Endothelial cell of hepatic sinusoid (primary cell): Measurements from ENCODE around the gene PTCD3.

ENCODE experiments used
- in situ Hi-C: cut with HindIII; loops from 2 replicates; pipeline ENCODE4 v1.10.0; 2017; ENCODE audit warnings: low sequenced_read_pairs

The PTCD3 gene

DNA sequence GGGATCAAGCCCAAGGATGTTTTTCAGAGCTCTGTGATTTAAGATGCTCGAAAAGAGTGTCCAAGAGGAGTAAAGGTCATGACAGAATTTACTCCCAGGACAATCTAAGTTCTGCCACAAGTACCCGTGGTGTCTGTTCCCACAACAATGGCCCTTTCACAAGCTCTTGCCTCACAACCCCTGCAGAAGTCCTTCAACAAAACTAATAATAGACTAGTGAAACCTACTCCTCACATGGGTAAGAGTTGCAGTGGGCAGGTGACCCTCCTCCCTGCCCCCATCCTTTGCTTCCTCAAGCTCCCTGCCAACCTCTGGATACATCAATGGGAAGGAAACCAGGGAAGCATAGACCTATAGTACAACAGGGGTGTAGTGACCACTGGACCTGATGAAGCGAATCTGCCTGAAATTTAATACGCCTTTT lies 34.9 kb downstream of the PTCD3 start:
- in situ Hi-C loops, result no loop called here

DNA sequence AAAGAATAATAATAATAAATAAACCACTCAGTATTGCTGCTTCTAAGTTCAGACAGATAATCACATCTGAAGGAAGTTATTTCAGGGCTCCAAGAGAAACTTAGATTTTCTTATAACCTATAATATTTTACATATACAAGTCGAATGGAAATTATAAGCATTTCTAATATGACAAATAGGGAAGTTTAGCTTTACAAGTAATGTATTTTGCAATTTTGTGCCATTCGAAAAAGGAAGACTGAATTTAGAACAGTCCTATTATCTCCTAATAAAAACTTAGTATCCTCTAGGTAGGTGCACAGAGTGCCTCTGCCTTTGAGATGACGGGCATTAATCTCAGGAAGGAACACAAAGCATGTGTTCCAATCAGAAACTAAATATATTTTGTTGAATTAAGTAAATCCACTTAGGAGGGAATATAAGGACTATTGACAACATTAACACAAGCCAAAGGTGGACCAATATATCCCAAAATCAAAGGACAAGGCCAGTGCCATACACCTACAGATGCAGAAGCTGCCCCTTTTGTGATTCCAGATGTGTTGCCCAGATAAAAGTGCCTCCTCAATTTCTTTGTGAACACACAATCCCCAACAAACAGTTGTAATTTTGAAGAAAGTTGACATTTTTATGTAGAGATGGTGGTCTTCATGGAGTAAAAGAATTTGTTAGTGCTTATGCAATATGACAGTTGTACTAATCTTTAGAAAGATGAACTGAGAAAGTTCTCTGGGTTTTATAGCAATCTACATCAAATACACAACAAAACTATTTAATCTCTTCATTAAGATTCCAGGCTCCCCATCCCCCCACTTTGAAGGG lies 36.6 kb downstream of the PTCD3 start:
- in situ Hi-C loops, result no loop called here

GRCh38 chr2:86143307-86143706 lies 37.3 kb downstream of the PTCD3 start:
- in situ Hi-C loops, result no loop called here

- in situ Hi-C loops, result no loop called here
These were observed 38.1 kb downstream of the PTCD3 start for GRCh38 chr2:86143926-86144685.

GRCh38 chr2:86147793-86148192 lies 41.8 kb downstream of the PTCD3 start:
- in situ Hi-C loops, result no loop called here

GRCh38 chr2:86150502-86150901 lies 44.5 kb downstream of the PTCD3 start:
- in situ Hi-C loops, result no loop called here

- in situ Hi-C loops, result no loop called here
These were observed 51.0 kb downstream of the PTCD3 start for GRCh38 chr2:86157009-86157556.

GRCh38 chr2:86158286-86158685 lies 52.3 kb downstream of the PTCD3 start:
- in situ Hi-C loops, result no loop called here

GRCh38 chr2:86160156-86160952 lies 54.3 kb downstream of the PTCD3 start:
- in situ Hi-C loops, result no loop called here

DNA sequence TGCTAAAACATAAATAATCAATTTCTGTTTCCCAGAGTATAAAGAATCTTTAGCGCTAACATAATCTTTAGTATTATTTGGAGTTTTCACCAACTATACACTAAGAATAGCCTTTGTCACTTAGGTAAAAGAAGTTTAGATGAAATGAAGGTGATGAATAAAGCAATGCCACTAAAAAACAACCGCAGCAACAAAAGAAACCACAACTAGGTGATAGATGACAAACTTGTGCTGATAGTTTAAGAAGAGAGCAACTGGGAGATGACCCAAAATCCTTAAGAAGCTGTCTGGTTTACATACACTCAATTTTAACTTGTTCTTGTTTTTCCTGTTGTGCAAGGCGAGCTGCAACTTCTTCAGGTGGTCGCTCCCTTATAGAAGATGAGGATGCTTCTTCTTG lies 64.4 kb downstream of the PTCD3 start:
- in situ Hi-C loops, result no loop called here

- in situ Hi-C loops, result no loop called here
These were observed 65.3 kb downstream of the PTCD3 start for GRCh38 chr2:86171295-86171694.

GRCh38 chr2:86172610-86173009 lies 66.6 kb downstream of the PTCD3 start:
- in situ Hi-C loops, result no loop called here

GRCh38 chr2:86174445-86174844 lies 68.4 kb downstream of the PTCD3 start:
- in situ Hi-C loops, result no loop called here

DNA sequence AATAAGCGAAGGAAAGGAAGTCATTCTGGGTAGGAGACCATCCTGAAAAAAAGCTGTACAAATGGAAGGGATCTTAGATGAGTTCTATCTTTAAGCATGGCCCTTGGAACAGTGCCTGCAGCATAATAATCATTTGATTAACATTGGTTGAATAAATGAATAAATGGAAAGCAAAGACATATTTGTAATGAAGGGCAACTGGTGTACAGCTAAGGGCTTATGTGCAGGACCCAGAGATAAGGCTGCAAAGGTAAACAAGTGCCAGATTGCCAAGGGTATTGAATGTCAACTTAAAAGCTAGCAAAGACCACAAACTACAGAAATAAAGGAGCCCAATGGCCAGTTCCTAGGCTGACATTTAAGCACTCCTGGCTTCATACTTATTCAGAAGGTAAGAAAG lies 69.8 kb downstream of the PTCD3 start:
- in situ Hi-C loops, result no loop called here

- in situ Hi-C loops, result no loop called here
These were observed 70.6 kb downstream of the PTCD3 start for GRCh38 chr2:86176597-86176996.

GRCh38 chr2:86185517-86186212 lies 79.6 kb downstream of the PTCD3 start:
- in situ Hi-C loops, result no loop called here

DNA sequence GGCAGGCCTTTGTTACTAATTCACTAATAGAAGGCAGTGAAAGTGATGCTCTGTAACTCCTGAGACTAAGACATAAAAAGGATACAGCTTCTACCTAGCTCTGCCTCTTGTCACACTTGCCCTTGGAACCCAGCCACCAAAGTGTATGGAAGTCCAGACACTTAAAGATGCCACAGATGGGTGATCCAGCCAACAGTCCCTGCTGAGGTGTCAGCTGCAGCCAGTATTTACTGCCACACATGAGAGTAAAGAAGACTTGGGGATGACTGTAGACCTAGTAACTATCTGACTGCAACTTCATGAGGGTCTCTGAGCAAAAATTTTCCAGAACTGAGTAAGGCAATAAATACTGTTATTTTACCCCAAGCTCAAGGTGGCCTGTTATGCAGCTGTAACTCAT lies 80.4 kb downstream of the PTCD3 start:
- in situ Hi-C loops, result no loop called here

DNA sequence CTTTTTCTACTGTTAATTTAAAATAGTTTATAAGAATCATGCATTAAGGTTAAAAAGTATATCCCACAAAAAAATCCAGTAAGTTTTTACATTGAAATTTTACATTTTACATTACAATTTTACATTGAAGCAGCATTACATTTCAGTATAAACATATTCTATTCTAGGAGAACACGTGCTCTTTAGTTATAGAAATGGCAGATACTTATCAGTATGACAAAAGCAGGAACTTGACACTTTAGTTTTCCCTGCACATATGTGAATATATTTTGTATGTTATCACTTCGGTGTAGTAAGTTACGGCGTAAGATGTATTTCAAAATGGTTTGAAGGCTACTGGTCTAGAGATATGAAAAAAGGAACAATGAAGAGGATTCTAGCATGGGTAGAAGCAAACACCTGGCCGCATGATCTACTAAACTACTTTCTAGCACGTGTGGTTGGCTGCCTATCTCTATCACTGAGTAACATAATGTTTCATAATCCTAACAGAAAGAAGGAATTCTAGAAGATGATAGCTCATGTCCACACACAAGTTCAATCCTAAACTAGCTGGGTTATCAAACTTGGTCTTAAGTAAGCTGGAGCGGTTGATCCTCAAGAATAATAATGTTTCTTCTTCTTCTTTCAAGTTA lies 83.9 kb downstream of the PTCD3 start:
- in situ Hi-C loops, result no loop called here
